GM21528 (cell line): Measurements from ENCODE around the gene IFNG-AS1.

ENCODE experiments used
- ATAC-seq: cut with Tn5 transposase; IDR thresholded peaks from one replicate; pipeline ENCODE4 v1.9.1; 2021; ENCODE audit warnings: mild to moderate bottlenecking, moderate library complexity; ENCODE audit not compliant: unreplicated experiment, low FRiP score

The IFNG-AS1 gene

GRCh38 chr12:68031881-68032739, 42.9 kb downstream of the IFNG-AS1 start:
- ATAC-seq, result no peak

- no peak for ATAC-seq
Observed at GRCh38 chr12:68034567-68034966, 45.3 kb downstream of the IFNG-AS1 start.

DNA sequence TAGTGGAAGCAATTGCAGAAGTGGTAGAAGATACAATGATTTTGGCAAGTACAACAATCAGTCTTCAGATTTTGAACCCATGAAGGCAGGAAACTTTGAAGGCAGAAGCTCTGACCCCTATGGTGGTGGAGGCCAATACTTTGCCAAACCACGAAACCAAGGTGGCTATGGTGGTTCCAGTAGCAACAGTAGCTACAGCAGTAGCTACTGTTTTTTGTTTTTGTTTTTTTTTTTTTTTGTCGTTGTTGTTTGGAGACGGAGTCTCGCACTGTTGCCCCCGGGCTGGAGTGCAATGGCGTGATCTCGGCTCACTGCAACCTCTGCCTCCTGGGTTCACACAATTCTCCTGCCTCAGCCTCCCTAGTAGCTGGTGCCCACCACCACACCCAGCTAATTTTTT, 47.4 kb downstream of the IFNG-AS1 start:
- ATAC-seq, result no peak

DNA sequence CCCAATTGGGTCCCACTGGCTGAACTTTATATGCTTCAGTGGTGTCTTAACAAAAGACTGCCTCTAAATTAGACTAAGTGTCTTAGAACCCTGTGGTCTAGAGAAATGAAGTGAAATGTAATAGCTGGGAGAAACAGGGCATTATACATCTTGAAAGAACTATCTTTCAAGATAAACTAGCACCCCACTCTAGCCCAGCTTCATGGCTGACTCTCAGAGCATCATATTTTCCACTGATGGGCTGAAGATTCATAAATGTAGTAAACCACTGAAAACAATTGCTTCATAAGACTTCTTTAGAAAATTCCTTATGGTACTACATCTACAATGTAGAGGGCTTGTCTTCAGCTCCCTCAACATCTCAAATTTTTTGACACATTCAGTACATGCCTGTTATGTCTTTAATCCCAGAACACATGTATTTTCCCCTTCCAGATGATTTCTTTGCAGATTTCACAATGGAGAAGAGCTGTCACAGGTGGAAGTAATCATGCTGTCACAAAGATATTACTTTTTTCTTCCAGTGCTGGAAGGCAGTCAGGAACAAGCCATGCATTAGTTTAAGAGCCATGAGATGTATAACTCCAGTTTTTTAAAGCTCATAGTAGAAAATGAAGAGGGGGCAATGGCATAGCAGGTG, 48.5 kb downstream of the IFNG-AS1 start:
- no peak for ATAC-seq

- ATAC-seq, result no peak
Observed at GRCh38 chr12:68038650-68039049, 49.4 kb downstream of the IFNG-AS1 start.

DNA sequence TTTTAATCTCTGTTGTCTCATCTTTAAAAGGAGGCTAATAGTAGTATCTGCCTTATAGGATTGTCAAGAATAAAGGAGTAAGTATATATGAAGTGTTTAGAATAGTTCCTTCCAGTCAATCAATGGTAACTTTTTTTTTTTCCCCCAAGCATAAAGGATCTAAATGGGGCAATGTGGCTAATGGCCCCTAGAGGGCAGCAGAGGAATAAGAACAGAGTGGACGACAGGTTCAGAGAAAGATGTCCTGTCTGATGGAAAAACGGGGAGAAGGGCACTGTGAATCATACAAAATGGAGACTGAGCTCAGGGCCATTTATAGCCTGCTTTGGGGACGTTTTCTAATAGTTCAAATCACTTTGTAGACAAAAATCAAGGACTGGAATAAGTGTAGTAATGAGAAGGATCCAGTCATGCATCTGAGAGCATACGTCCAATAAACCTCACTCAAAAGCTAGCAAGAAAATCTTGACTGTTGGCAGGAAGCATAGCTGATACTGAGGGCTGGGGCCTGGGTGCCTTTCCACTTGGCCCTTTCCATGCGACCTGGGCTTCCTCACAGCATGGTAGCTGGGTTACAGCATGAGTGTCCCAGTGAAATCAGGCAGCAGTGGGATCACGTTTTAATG, 51.3 kb downstream of the IFNG-AS1 start:
- no peak for ATAC-seq

DNA sequence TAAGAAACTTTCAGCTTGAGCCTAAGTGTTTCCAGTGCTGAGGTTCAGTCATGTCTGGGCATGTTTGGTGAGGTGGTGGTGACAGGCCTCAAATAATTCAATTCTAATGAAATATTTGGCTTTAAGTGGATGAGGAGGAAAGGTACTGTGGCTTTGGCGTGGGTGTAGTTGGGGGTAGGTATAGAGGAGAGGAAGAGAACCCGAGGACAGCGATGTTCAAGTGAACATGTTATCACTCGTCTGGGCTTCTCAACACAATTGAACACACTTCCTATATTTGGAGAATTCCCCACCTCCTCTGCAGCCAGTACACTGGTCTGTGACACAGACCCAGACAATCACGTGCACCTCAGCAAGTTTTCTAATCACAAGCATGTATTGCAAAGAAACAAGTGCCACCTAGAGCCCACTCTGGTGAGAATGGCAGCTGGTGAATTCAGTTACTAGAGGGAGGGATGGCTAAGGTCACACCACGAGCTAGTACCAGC, 53.0 kb downstream of the IFNG-AS1 start:
- ATAC-seq, result peak; percentile 81

- ATAC-seq, result no peak
Observed at GRCh38 chr12:68043435-68043834, 54.2 kb downstream of the IFNG-AS1 start.

- no peak for ATAC-seq
Observed at GRCh38 chr12:68048648-68049297, 59.5 kb downstream of the IFNG-AS1 start.

- ATAC-seq, result no peak
Observed at GRCh38 chr12:68056300-68056699, 67.1 kb downstream of the IFNG-AS1 start.

- no peak for ATAC-seq
Observed at GRCh38 chr12:68063900-68064590, 74.8 kb downstream of the IFNG-AS1 start.

DNA sequence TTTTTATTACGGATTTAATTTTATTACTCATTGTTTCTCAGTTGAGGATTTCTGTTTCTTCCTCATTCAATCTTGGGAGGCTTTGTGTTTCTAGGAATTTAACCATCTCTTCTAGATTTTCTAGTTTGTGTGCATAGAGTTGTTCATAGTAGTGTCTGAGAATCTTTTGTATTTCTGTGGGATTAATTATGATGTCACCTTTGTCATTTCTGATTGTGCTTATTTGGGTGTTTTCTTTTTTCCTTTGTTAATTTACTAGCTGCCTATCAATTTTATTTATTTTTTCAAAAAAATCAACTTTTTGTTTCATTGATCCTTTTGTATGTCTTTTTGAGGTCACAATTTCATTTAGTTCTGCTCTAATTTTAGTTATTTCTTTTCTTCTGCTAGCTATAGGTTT, 75.9 kb downstream of the IFNG-AS1 start:
- ATAC-seq, result no peak

DNA sequence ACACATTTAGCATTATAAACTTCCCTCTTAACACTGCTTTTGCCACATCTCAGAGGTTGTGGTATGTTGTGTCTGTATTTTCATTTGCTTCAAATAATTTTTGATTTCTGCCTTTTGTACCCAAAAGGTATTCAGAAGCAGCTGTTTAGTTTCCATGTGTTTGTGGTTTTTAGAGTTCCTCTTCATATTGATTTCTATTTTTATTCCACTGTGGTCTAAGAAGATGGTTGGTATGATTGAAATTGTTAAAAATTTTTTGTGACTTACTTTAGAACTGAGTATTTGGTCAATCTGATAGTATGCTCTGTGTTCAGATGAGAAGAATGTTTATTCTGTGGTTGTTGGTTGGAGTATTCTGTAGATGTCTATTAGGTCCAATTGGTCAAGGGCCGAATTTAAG, 76.4 kb downstream of the IFNG-AS1 start:
- no peak for ATAC-seq

DNA sequence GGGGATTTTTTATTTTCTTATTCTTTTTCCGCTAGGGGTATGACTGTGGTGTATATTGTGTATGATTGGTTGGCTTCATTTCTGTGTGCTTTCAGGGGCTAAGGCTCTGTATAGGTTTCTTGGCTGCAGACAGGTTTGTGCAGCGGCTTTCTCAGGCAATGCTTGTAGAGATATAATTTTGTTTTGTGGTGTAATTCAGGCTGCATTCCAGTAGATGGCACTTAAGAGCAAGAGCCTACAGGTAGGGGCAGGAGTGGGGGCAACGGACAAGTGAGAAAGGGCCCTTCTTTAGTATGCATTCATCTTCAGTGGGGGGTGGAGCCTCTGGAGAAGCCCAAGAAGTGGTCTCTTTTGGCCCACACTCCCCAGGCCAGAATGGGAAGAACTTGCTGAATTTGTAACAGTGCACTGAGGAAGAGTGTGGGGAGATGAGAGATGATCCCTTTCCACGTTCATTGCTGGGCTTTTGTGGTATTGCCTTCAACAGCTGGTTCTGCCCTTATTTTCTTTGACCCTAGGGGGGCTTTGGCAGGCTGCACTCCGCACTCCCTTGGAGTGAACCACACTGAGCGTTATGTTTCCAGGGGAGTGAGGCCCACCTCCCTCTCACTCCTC, 78.6 kb downstream of the IFNG-AS1 start:
- ATAC-seq, result no peak

DNA sequence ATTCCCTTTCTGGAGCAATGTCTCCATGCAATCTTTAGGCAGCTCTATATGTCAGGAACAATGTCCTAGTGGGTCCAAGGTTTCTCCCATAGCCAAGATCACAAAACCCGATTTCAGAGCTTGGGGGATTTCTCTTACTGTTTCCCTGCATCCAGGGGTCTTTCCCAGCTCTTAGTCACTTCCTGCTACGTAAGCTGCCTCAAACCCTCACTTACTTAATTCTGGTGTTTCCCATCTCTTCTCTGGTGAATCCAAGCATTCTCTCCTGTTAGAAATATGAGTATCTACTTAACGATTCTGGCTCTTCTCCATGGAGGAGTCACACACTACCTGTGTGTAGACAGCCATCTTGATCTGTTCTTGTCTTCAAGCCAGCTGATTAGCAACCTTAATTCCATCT, 80.0 kb downstream of the IFNG-AS1 start:
- ATAC-seq, result no peak
